Neural crest cell (in vitro differentiated cells): Measurements from ENCODE around the gene FOSL1. TPM values are rescaled to one million over a fixed set of nuclear protein-coding genes. Genes with fewer than 3 reads are reported as not detected.

Source experiments
- DNase-seq: peaks from one replicate; pipeline ENCODE4 v3.0.0; 2021; ENCODE audit warnings: low read depth, mixed read lengths, low spot score
- H3K27ac Mint-ChIP-seq: one replicate; pipeline ENCODE4 v1.8.0; 2021; ENCODE audit warnings: mild to moderate bottlenecking, mixed read lengths; ENCODE audit not compliant: unreplicated experiment
- H3K27me3 Mint-ChIP-seq: 2 replicates; pipeline ENCODE4 v1.8.0; 2021; ENCODE audit warnings: low read depth, mild to moderate bottlenecking, mixed read lengths
- H3K36me3 Mint-ChIP-seq: 2 replicates; pipeline ENCODE4 v1.8.0; 2021; ENCODE audit warnings: low read depth, mild to moderate bottlenecking, mixed read lengths
- H3K4me1 Mint-ChIP-seq: 2 replicates; pipeline ENCODE4 v1.8.0; 2021; ENCODE audit warnings: mixed read lengths
- H3K4me3 Mint-ChIP-seq: one replicate; pipeline ENCODE4 v1.8.0; 2021; ENCODE audit warnings: mild to moderate bottlenecking, mixed read lengths
- H3K9me3 Mint-ChIP-seq: 2 replicates; pipeline ENCODE4 v1.8.0; 2021; ENCODE audit warnings: mixed read lengths
- total RNA-seq: library from RNA; stranded (reverse); gene quantifications from 2 replicates; pipeline ENCODE4 v1.2.1, GENCODE V29; 2021
- TF ChIP-seq, protein P1 (sequence below): fragments of 200-600 bp; sonication (generic); conservative IDR thresholded peaks from 2 replicates; pipeline ENCODE4 v1.5.0; 2021; ENCODE audit warnings: antibody characterized with exemption, mild to moderate bottlenecking

FOSL1 gene
- total RNA-seq, 1 donor from 2014 or later, result 4.2 TPM

DNA sequence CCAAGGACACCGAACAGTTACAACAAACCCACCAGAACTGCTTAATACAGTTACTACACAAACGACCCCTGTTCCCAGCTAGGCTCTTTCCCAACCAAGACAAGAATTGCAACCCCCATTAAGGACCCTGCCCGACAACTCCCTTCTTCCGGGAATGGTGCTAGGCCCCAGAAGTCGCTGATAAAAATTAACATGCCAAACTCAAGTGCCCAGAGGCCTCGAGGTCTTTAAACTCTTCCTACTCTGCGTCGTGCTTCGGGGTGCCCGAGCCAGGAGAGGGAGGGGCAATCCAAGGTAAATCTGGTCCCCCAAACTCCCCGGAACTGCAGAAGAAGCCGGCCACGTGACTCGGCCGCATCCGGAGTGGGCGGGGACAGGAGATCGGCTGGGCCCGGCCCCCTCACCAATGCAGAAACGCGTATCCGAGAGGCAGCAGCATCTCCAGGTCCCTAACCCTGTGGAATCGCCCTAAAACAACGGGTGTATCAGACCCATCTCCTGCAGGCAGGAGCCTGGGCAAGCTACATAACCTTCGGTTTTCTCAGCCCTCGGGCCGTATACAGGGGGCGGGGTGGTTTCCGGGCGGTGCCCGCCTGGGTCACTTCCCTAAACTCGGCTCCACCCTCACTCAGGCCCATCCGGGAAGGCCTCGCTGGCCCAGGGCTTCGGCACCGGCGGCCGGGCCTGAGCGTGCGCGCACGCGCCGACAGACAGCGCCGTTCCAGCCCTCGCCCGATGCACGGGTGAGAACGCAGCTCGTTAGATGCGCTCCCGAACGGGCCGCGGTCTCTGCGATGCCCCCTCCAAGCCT lies 43.3 kb downstream of the FOSL1 start:
- Mint-ChIP-seq H3K9me3 (peaks cover 3% of the 10 kb centered on the region), H3K4me3 (peak overlapping the region; percentile 94), H3K4me1 (peaks cover 58% of the 10 kb centered on the region), H3K27ac (peak overlapping the region; percentile 7), H3K36me3 (peaks cover 40% of the 10 kb centered on the region), H3K27me3 (peaks cover 29% of the 10 kb centered on the region)
- TF ChIP-seq, protein P1, sequence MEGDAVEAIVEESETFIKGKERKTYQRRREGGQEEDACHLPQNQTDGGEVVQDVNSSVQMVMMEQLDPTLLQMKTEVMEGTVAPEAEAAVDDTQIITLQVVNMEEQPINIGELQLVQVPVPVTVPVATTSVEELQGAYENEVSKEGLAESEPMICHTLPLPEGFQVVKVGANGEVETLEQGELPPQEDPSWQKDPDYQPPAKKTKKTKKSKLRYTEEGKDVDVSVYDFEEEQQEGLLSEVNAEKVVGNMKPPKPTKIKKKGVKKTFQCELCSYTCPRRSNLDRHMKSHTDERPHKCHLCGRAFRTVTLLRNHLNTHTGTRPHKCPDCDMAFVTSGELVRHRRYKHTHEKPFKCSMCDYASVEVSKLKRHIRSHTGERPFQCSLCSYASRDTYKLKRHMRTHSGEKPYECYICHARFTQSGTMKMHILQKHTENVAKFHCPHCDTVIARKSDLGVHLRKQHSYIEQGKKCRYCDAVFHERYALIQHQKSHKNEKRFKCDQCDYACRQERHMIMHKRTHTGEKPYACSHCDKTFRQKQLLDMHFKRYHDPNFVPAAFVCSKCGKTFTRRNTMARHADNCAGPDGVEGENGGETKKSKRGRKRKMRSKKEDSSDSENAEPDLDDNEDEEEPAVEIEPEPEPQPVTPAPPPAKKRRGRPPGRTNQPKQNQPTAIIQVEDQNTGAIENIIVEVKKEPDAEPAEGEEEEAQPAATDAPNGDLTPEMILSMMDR, result no peak
- DNase-seq, result peak; percentile 49

DNA sequence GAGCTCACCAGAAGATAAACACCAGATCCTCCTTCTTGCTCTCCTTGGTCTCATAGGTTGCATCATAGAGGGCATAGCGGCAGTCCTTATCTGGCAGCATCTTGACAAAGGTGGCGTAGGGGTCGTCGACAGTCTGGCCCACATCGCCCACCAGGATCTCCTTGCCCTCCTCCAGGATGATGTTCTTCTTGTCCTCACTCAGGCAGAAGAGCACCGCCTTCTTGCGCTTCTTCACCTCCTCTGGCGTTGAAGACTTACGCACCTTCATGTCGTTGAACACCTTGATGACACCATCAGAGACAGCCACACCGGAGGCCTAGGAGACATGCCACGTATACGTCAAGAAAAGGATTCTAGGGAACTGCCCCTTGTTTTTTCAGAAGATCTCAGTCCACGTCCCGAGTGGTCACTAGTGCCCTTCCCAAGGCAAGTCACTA lies 44.2 kb downstream of the FOSL1 start:
- H3K27ac Mint-ChIP-seq, result no peak overlapping the region
- peaks cover 39% of the 10 kb centered on the region for H3K27me3 Mint-ChIP-seq
- H3K4me1 Mint-ChIP-seq, result peaks cover 53% of the 10 kb centered on the region
- TF ChIP-seq, protein P1, result no peak
- peaks cover 45% of the 10 kb centered on the region for H3K36me3 Mint-ChIP-seq
- H3K9me3 Mint-ChIP-seq, result peaks cover 7% of the 10 kb centered on the region
- peak overlapping the region; percentile 94 for H3K4me3 Mint-ChIP-seq
- no peak for DNase-seq

DNA sequence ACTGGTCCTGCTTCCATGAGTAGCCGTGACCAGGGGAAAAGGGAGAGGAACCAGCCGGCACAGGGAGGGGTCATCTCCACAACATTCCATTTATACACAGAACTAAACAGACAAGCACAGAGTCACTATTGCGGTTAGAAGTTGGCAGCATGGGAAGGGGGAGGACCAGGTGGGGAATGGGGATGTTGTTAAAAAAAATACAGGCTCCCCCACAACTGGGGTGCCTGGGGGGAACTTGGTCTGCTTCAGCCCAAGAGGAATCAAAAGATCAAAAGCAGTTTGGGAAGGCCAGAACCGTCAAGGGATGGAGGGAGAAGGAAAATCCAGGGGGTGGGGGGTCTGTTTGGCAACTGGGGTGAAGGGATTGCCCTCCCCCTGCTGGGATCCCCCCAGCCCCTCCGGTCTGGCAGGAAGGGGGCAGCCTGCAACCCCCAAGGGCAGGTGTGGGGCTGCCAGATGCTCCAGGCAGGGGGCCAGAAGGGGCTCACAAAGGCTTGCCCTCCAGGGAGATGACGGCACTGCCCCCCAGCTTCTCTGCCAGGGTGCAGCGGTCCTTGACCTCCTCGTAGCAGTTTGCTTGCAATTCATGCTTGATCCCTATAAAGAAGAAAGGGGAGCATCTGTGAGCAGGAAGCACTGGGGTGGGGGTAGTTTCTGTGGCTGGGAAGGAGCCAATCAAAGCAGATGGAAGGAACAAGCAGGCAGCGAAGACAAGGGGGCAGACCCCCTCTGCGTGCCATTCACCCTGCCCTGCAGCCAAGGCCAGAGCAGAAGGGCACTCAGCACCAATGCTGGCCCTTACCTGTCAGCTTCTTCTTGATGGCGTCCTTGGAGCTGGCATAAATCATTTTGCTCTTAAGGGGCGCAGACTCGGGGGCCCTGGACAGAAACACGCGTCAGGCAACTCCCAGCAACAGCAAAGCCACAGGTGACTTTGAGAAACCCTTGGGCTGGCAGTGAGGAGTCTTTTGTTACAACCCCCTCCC lies 45.0 kb downstream of the FOSL1 start:
- TF ChIP-seq, protein P1, result no peak
- Mint-ChIP-seq H3K9me3 (peaks cover 7% of the 10 kb centered on the region), H3K36me3 (peaks cover 45% of the 10 kb centered on the region), H3K4me3 (peak overlapping the region; percentile 94), H3K27me3 (peaks cover 41% of the 10 kb centered on the region), H3K4me1 (peaks cover 51% of the 10 kb centered on the region), H3K27ac (no peak overlapping the region)
- no peak for DNase-seq

DNA sequence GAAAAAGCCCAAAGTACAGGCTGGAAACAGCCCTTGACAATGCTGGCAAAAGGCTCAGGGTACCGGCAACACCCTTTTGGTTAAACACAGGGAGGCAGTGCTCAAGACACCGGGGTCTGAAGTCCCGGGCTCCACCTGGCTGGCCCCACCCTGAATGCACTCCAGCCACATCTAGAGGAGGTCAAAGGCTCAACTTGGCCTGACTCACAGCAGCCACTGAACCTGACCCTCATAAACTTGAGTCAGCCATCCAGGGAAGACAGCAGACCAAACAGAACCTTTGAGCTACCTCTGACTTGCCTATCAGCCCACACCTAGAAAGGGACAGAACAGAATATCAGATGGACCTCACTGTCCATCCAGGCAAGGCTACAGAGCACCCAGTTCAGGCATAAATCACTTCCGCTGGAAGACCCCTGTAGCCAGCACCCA lies 46.0 kb downstream of the FOSL1 start:
- H3K4me3 Mint-ChIP-seq, result peak overlapping the region; percentile 89
- TF ChIP-seq, protein P1, result no peak
- no peak for DNase-seq
- H3K36me3 Mint-ChIP-seq, result peaks cover 45% of the 10 kb centered on the region
- peaks cover 7% of the 10 kb centered on the region for H3K9me3 Mint-ChIP-seq
- H3K27me3 Mint-ChIP-seq, result peaks cover 50% of the 10 kb centered on the region
- H3K4me1 Mint-ChIP-seq, result peaks cover 44% of the 10 kb centered on the region
- H3K27ac Mint-ChIP-seq, result no peak overlapping the region

DNA sequence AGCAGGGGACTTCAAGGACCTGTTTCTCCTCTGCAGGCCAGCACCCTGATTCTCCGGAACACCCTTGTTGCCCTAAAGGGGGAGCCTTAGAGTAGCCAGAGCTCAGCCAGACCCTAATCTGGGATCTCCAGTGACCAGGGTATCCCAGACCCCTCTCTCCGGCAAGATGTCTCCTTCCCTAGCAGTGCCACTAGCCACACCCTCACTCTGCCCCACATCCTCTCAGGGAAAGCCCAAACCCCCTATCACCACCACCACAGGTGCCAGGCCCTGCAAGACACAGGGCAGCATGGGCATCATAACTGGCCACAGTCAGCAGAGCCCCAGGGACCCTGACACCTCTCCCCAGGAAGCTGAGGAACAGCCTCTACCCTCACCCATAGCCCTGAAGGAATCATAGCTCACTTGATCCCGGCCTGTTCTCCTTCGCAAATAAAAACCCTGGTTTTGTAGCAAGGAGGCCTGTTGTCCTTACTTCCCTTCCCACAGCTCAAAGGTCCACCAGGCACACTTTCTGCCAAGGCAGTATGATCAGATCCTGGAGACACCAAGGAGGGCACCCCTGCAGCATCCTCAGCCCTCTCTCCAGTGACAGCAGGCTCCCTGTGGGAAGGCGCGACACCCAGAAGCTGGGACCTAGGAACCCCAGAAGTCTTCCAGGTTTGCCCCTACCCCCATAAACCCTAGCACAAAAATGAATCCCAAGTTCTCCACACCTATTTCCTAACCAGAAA lies 46.8 kb downstream of the FOSL1 start:
- DNase-seq, result no peak
- H3K36me3 Mint-ChIP-seq, result peaks cover 45% of the 10 kb centered on the region
- H3K4me3 Mint-ChIP-seq, result peak overlapping the region; percentile 89

More for the DNA sequence above, 46.8 kb downstream of the FOSL1 start:
- H3K27ac Mint-ChIP-seq, result no peak overlapping the region
- TF ChIP-seq, protein P1, result no peak
- peaks cover 37% of the 10 kb centered on the region for H3K4me1 Mint-ChIP-seq
- peaks cover 7% of the 10 kb centered on the region for H3K9me3 Mint-ChIP-seq
- peaks cover 55% of the 10 kb centered on the region for H3K27me3 Mint-ChIP-seq
